ENCODE data around the gene KIAA0408. TPM values are rescaled to one million over a fixed set of nuclear protein-coding genes. Genes with fewer than 3 reads are reported as not detected.

The KIAA0408 gene
- total RNA-seq, 4 donors from 2014 or later, result 0.80 to 3.0 (median 1.8) TPM

GRCh38 chr6:127489248-127489647 is 30.1 kb upstream of the KIAA0408 start:
- no peak for DNase-seq (ENCODE audit: low spot score in 2 of 2)
- TF ChIP-seq CTCF (IDR thresholded peaks at IDR 0.05) (no peak), POLR2A (IDR thresholded peaks at IDR 0.05) (no peak)
- H3K4me3 ChIP-seq (ENCODE audit: low read depth, poor library complexity, severe bottlenecking), result no peak overlapping the region
- intact Hi-C loops (cut with DNase I; ENCODE audit: low total_unique reads), result no loop called here
- 91 to 92% methylated on average over 1 of the region's 1 CpG for WGBS, 2 donors

DNA sequence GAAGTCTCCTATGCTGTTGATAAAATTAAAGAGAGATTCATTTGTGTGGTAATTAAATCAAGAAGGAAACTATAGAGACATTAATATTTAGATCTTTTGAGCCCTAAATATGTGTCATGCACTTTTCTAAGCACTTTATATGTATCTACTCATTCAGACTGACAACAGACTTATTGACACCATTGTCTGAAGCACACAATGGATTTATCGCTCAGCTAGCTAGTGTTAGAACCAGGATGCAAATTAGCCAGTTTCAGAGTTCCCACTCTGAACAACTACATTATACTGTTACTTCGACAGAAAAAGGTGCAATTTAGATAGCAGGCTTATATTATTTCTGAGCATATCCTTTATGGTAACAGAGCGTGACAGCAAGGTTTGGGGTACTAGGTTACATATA is 27.7 kb upstream of the KIAA0408 start:
- WGBS, 2 donors, result 90 to 95% methylated on average over 3 of the region's 3 CpGs

GRCh38 chr6:127484212-127484863 is 25.1 kb upstream of the KIAA0408 start:
- DNase-seq (ENCODE audit: low spot score in 2 of 2), result no peak
- 37 to 47% methylated on average over 3 of the region's 3 CpGs for WGBS, 2 donors
- TF ChIP-seq CTCF (IDR thresholded peaks at IDR 0.05) (no peak), POLR2A (IDR thresholded peaks at IDR 0.05) (no peak)
- H3K4me3 ChIP-seq (ENCODE audit: low read depth, poor library complexity, severe bottlenecking), result no peak overlapping the region
- intact Hi-C loops (cut with DNase I; ENCODE audit: low total_unique reads), result no loop called here

More for the DNA sequence above, 27.7 kb upstream of the KIAA0408 start:
- DNase-seq (ENCODE audit: low spot score in 2 of 2), result no peak
- TF ChIP-seq CTCF (IDR thresholded peaks at IDR 0.05) (no peak), POLR2A (IDR thresholded peaks at IDR 0.05) (no peak)
- intact Hi-C loops (cut with DNase I; ENCODE audit: low total_unique reads), result no loop called here
- H3K4me3 ChIP-seq (ENCODE audit: low read depth, poor library complexity, severe bottlenecking), result no peak overlapping the region

DNA sequence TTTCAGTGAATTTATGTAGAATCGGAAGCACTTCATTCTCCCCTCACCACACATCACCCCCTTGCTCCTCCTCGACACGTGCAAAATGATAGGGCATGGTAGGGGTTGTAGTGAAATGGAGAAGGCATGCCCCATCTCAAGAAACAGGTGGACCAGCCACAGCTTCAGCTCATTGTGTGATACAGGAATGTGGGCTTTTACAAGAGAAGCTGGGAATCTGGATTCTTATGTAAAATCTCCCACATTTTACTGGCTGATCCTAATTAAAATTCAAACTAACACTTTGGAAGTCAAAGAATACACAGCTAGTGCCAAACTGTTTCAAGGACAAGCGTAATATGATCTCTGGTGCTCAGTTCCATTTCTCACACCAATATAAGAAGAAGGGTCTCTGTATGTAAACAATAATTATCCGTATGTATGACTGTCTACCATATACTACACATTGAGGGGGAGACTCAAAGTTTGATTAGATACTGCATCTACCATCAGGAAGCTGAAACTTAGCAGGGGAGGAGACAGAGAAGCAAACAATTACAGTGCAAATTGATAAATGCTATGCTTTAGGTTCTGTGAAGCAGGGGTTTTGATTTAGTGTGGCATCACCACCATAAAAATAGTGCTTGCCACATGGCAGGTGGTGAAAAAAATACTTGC is 24.3 kb upstream of the KIAA0408 start:
- H3K4me3 ChIP-seq (ENCODE audit: low read depth, poor library complexity, severe bottlenecking), result no peak overlapping the region
- WGBS, 2 donors, result 72 to 78% methylated on average over 5 of the region's 5 CpGs
- intact Hi-C loops (cut with DNase I; ENCODE audit: low total_unique reads), result no loop called here
- TF ChIP-seq POLR2A (IDR thresholded peaks at IDR 0.05) (no peak), CTCF (IDR thresholded peaks at IDR 0.05) (no peak)
- DNase-seq (ENCODE audit: low spot score in 2 of 2), result no peak

DNA sequence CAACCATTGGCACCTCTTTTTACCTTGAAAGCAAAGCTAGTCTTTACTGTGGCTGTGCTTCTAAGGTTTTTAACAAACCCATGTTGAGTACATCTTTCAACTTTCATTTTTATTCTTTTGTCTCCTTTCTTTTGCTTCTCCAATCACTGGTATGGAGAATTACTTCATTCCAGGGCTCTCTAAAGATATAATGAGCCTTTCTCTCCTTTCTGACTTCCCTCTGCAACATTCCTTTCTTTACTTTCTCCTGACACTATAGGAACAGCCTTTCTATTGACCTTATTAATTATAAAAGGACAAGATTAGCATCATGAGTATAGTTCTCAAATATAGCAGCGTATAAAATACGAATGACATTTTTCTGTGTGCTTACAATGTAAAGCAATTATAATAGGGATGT is 23.1 kb upstream of the KIAA0408 start:
- DNase-seq (ENCODE audit: low spot score in 2 of 2), result no peak
- intact Hi-C loops (cut with DNase I; ENCODE audit: low total_unique reads), result no loop called here
- TF ChIP-seq CTCF (IDR thresholded peaks at IDR 0.05), result no peak
- TF ChIP-seq POLR2A (IDR thresholded peaks at IDR 0.05), result no peak
- 90 to 93% methylated on average over 2 of the region's 2 CpGs for WGBS, 2 donors
- no peak overlapping the region for H3K4me3 ChIP-seq (ENCODE audit: low read depth, poor library complexity, severe bottlenecking)
